ENCODE data around the gene RAP2A. TPM values are rescaled to one million over a fixed set of nuclear protein-coding genes. Genes with fewer than 3 reads are reported as not detected.

RAP2A gene
- total and polyA plus RNA-seq, 9 of the 15 experiments (the other 6 are each of a cell fraction or from before 2014, with no cell fraction given): 1.8 to 11.7 (median 5.6) TPM

GRCh38 chr13:97397267-97397666 lies 36.7 kb upstream of the RAP2A start:
- H3K36me3 ChIP-seq (ENCODE audit: control insufficient read depth, insufficient read depth, low read length): no peaks in the 10 kb centered on the region
- intact Hi-C loops (cut with micrococcal nuclease) (loop anchor here (10.0 kb wide), 1 partner anchor 178 kb away; no protein-coding TSS in a partner anchor), in situ Hi-C loops (cut with MboI) (no loop called here)
- WGBS (ENCODE audit: insufficient coverage, low coverage, missing lambda C conversion rate): 7% methylated on average over 10 of the region's 10 CpGs
- POLR2A ChIA-PET: interaction anchor here (0.5 to 0.6 kb wide), 2 partner anchors 57 to 382 kb away, joined by 3 to 4 read pairs; no protein-coding TSS in a partner anchor
- ATAC-seq: no peak
- H3K4me3 ChIP-seq: no peak overlapping the region
- no peak overlapping the region for H3K4me2 ChIP-seq (ENCODE audit: insufficient read depth, low read length)
- CTCF ChIA-PET (ENCODE audit: low intra/inter-chr PET ratio): no interaction called here
- no TSS peak for BruUV-seq (replicated peaks)
- H3K9me1 ChIP-seq (ENCODE audit: control insufficient read depth, insufficient read depth, low read length): no peaks in the 10 kb centered on the region
- no peaks in the 10 kb centered on the region for H3K27me3 ChIP-seq (ENCODE audit: control insufficient read depth in 2 of 2, insufficient read depth in 2 of 2, low read length in 2 of 2)
- H3K4me1 ChIP-seq (replicated peaks in 1 of 2; ENCODE audit: control insufficient read depth in 2 of 2, insufficient read depth in 2 of 2, low read length in 2 of 2): no peaks in the 10 kb centered on the region; a peak in 2 of 5 replicates
- no peak for TF ChIP-seq ZNF449 (CRISPR knock-in tag; IDR thresholded peaks at IDR 0.05)
- no peak overlapping the region for H3K27ac ChIP-seq (ENCODE audit: extremely low read depth, low read depth, low read length)
- FAIRE-seq: no peak
- no peak overlapping the region for H3K9ac ChIP-seq (ENCODE audit: insufficient read depth in 1 of 2, low read depth in 2 of 2, low read length in 2 of 2)
- no peak for DNase-seq (ENCODE audit: extremely low read depth in 1 of 4, low spot score in 3 of 4)
- no peaks in the 10 kb centered on the region for H4K20me1 ChIP-seq (replicated peaks; ENCODE audit: control insufficient read depth, insufficient read depth, low read length)
- no peak overlapping the region for H2AFZ ChIP-seq (ENCODE audit: low read depth, low read length)
- no peaks in the 10 kb centered on the region for H3K9me3 ChIP-seq (replicated peaks; ENCODE audit: control insufficient read depth, insufficient read depth, low read depth, low read length)
- H3K79me2 ChIP-seq (ENCODE audit: control insufficient read depth, insufficient read depth, low read length): no peaks in the 10 kb centered on the region

GRCh38 chr13:97401421-97401820 lies 32.5 kb upstream of the RAP2A start:
- no peaks in the 10 kb centered on the region; a peak in 1 of 5 replicates for H3K27me3 ChIP-seq (ENCODE audit: control insufficient read depth in 2 of 2, insufficient read depth in 2 of 2, low read length in 2 of 2)
- no peak overlapping the region for H2AFZ ChIP-seq (ENCODE audit: low read depth, low read length)
- no peak overlapping the region for H3K9ac ChIP-seq (ENCODE audit: insufficient read depth in 1 of 2, low read depth in 2 of 2, low read length in 2 of 2)
- no peaks in the 10 kb centered on the region for H3K9me3 ChIP-seq (replicated peaks; ENCODE audit: control insufficient read depth, insufficient read depth, low read depth, low read length)
- H3K4me1 ChIP-seq (replicated peaks in 1 of 2; ENCODE audit: control insufficient read depth in 2 of 2, insufficient read depth in 2 of 2, low read length in 2 of 2): no peaks in the 10 kb centered on the region
- WGBS (ENCODE audit: insufficient coverage, low coverage, missing lambda C conversion rate): 2% methylated on average over 3 of the region's 3 CpGs
- no peak overlapping the region for H3K4me3 ChIP-seq
- no peaks in the 10 kb centered on the region for H3K9me1 ChIP-seq (ENCODE audit: control insufficient read depth, insufficient read depth, low read length)
- POLR2A ChIA-PET: no interaction called here
- H3K27ac ChIP-seq (ENCODE audit: extremely low read depth, low read depth, low read length): no peak overlapping the region
- CTCF ChIA-PET (ENCODE audit: low intra/inter-chr PET ratio): no interaction called here
- no TSS peak for BruUV-seq (replicated peaks)
- in situ Hi-C loops (cut with MboI): no loop called here
- H4K20me1 ChIP-seq (replicated peaks; ENCODE audit: control insufficient read depth, insufficient read depth, low read length): no peaks in the 10 kb centered on the region
- DNase-seq (ENCODE audit: extremely low read depth in 1 of 4, low spot score in 3 of 4) (no peak), FAIRE-seq (no peak), ATAC-seq (no peak)
- H3K4me2 ChIP-seq (ENCODE audit: insufficient read depth, low read length): no peak overlapping the region
- no peaks in the 10 kb centered on the region for H3K79me2 ChIP-seq (ENCODE audit: control insufficient read depth, insufficient read depth, low read length)
- intact Hi-C loops (cut with micrococcal nuclease): no loop called here
- no peaks in the 10 kb centered on the region for H3K36me3 ChIP-seq (ENCODE audit: control insufficient read depth, insufficient read depth, low read length)
- TF ChIP-seq HNRNPH1 (optimal IDR thresholded peaks at IDR 0.05; ENCODE audit: low read depth, low read length) (no peak), TSHZ1 (CRISPR knock-in tag; IDR thresholded peaks at IDR 0.05) (no peak), DIDO1 (tag; IDR thresholded peaks at IDR 0.05; ENCODE audit: low read depth) (no peak), RFX5 (IDR thresholded peaks at IDR 0.05; ENCODE audit: low read depth, low read length) (no peak), POLR2H (tag; IDR thresholded peaks at IDR 0.05; ENCODE audit: low read depth) (no peak), KHSRP (IDR thresholded peaks at IDR 0.05) (no peak), ZBTB2 (IDR thresholded peaks at IDR 0.05) (no peak), HMG20B (CRISPR knock-in tag; IDR thresholded peaks at IDR 0.05) (no peak), ZC3H11A (IDR thresholded peaks at IDR 0.05; ENCODE audit: low read depth, low read length) (no peak), TCF7L2 (IDR thresholded peaks at IDR 0.05; ENCODE audit: low read depth, low read length) (no peak)
